Medulla oblongata (tissue), 1 donor: ENCODE results near the gene ASTN2.

Experiments
- DNase-seq: peaks from one replicate; pipeline ENCODE4 v3.0.0-alpha.2; 2015; ENCODE audit errors: extremely low spot score

Gene ASTN2

DNA sequence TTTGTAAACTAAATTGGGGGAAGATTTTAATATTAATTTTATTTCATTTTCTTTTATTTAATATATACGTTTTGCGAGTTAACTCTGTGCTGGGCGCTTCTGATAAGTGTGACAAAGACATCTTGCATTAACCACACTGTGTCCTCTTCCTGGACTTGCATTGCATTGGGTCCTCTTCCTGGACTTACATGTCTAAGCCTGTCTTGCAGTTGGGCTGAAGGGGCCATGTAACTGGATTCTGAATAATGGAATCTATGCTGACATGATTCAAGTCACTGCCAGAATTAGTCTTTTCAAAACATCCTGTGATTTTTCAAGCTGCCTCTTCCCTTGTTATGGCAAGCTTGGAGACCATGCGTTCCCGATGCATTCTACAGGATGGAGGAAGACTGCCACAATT, 605.2 kb downstream of the ASTN2 start:
- no peak for DNase-seq

DNA sequence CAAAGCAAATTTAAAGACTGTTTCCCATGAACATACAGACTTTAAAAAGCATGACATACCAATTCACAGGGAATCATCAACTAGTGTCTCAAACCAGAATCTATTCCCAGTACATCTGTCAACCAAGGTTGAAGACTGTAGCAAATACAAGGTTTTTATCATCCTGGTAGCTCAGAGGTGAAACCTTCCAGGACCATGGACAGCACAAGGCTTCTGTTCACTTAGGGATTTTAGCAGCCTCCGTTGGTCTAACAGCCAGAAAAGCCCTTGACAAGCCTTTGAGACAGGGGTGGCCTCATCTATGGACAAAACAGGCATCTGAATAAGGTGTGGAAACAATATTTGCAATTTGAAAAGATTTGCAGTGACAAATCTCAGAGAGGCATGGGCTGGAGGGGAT, 608.8 kb downstream of the ASTN2 start:
- DNase-seq = no peak

DNA sequence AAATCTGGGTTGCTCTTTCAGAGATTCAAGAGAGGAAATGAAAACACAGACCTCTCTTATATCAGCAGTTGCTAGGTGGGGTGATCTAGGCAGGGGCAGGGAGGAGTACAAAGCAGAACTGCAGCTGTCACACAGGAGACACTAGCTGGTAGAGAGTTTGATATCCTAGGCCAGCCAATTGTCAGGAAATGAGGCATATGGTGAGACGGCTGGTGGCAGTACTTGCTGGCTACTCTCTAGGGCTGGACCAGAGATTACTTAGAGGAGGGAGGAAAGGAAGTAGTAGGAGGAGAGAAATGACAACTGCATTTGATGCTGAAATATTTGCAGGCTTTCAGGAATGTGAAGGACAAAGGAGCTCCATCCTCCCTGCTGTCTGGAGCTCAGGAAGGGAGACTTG, 614.0 kb downstream of the ASTN2 start:
- peak; percentile 21 for DNase-seq

GRCh38 chr9:116800074-116800473, 614.8 kb downstream of the ASTN2 start:
- DNase-seq = no peak

DNA sequence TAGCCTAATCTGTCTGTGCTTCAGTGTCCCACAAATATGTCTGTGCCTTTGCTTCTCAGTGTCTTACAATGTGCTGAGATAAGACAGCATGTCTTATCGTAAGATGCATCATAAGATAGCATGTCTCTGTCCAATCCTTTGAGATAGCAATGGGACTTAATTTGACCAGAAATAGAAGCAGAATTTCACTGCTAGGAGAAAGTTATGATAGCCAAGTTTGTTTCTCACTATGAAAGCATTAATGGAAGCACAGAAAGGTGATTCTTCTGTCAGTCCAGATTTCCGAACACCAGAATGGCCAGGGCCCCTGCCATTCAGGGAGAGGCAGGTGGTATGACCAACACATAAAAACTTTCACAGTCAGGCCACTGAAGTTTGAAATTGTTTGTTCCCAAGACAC, 616.3 kb downstream of the ASTN2 start:
- no peak for DNase-seq

- peak; percentile 74 for DNase-seq
These were observed 617.6 kb downstream of the ASTN2 start for GRCh38 chr9:116797276-116797675.

DNA sequence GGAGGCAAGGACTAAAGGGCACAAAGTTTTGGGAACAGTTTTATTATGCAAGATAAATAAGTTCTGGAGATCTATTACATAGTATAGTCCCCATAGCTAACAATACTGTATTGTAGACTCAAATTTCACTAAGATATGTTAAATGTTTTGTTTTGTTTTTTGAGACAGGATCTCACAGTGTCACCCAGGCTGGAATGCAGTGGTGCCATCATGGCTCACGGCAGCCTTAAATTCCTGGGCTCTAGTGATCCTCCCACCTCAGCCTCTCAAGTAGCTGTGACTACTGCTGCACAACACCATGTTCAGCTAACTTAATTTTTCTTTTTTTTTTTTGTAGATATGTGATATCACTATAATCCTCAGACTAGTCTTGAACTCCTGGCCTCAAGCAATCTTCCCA, 618.2 kb downstream of the ASTN2 start:
- DNase-seq = no peak

DNA sequence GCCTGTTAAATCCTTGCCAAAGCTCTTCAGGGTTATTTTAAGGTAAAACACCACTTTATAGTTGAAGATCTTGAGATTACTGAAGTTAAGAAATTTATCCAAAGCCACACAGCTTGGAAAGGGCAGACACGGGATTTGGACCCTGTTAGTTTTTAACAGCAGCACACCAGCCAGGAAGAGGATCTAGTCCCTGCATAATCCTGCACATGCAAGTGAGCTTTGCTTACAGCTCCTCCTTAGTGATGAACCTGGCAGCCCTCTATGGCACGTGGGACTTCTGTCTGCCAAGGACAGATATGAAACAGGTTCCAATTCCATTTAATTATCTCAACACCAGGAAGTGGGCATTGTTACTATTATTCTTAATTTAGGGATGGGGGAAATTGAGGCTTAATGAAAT, 619.0 kb downstream of the ASTN2 start:
- DNase-seq = no peak

DNA sequence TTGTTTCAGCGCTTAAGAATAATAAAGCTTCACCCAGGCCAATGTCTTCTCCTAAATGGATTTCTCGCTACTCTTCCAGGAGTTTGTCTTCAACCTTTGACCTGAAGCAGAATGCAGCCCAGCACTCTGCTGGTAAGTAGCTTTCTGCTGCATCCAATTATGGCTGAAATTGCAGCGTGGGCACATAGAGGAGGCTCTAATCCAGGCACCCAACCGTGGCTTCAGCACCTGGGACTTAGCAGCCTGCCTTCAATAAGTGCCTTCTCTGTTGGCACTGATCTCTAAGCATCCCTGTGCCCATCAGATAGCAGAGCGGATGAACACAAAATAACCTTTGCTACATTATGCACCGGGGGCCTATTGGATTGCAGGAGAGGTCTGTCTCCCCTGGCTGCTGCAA, 622.6 kb downstream of the ASTN2 start:
- no peak for DNase-seq

DNA sequence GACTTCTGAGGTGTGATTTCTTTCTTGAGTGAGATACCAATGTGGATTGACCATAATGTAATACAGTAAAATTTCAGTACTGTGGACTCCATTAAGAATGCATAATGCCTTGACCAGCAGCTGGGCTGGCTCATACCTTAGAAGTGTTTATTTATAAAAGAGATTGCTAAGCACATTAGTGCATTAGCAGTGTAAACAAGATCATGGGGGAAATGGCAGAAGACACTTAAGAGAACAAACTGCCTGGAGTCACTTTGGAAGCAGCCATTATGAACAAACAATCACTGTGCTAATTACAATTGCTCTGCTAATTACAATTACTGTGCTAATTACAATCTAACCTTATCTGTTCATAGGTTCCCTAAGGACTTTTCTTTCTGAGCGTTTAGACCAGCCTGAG, 623.5 kb downstream of the ASTN2 start:
- DNase-seq = no peak

DNA sequence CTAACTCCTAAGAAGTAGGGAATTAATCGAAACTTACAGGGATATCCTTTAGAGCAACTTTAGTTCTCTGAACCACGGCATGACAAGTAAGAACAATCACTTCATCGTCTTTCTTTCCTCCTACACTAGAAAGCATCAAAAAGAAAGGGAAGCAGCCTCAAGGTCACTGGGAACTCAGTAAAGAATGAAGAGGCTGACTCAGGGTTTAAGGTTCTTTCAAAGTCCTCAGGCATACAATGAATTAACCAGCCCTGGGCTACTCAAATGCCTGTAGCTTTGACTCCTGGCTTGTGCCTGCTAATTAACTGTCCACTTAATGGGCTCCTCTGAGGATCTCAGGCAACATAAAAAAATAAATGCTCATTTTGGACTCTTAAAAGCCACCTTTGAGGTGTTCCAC, 625.8 kb downstream of the ASTN2 start:
- DNase-seq = no peak

DNA sequence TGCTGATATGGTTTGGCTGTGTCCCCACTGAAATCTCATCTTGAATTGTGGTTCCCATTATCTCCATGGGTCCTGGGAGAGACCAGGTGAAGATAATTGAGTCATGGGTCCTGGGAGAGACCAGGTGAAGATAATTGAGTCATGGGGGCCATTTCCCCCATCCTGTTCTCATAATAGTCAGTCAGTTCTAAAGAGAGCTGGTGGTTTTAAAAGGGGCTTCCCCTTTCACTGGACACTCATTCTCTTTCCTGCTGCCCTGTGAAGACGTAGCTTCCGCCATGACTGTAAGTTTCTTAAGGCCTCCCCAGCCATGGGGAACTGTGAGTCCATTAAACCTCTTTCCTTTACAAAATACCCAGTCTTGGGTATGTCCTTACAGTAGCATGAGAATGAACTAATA, 628.1 kb downstream of the ASTN2 start:
- no peak for DNase-seq

DNA sequence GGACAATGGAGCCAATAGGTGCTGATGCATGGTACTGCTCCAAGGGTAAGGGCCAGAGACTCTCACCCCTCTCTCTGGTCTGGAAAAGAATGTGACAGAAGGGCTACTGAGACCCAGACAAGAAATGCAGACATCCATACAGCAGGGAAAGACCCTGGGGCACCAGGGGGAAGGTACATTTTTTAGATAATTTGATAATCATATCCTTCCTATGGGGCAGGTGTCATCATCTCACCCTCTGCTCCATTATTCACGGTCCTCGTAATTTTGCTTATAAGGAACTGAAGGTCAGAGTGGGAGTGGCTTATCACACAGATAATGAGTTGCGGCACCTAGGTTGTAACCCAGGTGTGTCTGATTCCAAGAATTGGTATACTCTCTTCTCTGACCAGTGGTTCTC, 637.7 kb downstream of the ASTN2 start:
- DNase-seq = no peak

GRCh38 chr9:116774421-116775180, 640.3 kb downstream of the ASTN2 start:
- no peak for DNase-seq

DNA sequence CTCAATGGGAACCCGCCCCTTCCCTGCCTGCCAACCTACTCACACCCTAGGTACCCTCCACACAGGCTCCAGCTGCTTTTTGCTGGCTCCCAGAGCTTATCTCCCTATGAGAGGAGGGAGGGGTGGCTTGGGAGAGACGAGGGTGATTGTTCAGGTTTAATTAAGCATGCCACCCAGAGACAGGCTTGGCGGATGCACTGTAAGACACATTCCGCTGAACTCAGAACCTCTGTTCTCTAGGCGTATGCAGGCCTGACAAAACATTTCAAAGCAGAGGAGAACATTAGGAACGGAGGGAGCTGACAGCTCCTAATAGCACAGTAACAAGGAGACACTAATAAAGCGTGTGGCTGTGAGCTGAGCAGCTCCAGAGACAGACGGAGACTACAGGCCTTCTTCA, 647.6 kb downstream of the ASTN2 start:
- DNase-seq = no peak

DNA sequence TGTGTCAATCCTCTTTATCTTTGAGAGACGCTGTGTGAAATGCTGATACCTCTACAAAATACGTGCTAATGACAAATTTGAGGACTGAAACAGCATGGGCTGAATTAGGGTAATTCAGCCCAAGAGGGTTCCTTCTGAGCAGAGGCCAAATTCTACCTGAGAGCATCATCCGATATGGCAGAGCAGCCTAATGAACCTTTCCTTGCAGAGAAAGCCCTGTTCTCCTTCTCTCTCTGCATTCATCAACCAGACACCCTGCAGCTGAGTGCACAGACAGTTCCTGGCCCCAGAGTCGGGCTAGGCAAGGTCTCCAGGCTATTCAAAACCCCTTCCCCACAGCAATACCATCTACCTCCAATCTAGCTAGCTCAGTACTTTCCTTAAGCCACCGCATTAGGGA, 649.8 kb downstream of the ASTN2 start:
- no peak for DNase-seq

DNA sequence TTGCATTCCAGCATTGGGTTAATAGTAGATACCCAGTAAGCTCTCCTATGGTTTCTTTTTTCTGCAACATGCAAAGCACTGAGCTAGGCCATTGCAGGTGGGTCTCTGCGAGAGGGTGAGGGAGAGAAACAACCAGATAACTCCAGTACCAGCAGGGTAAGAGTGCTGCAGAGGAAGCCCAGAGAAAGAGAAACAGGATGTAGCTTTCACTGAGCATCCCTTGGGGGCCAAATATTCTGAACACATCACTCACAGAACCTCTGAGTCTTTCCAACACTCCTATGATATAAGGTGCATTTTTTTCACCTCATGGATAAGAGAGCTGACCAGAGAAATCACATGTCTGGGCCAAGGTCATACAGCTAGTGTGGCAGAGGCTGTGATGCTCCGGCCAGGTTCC, 651.1 kb downstream of the ASTN2 start:
- no peak for DNase-seq

DNA sequence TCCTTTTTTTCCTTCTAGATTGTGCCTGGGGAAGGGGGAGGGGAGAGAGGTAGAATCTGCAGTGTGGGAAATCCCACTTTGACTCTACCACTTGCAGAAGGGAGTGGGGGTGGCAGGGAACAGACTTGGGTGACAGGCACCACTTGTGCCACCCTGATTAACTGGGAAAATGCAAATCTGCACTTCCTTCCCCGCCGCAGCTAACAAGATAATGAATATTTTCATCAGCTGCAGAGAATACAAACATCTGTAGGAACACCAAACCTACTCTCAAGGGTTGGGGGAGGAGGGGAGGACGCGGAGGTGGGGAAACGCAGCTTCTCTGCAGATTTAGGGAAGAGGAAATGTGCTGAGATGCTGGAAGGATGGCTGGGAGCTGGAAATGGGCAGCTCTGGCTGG, 654.2 kb downstream of the ASTN2 start:
- DNase-seq = no peak

DNA sequence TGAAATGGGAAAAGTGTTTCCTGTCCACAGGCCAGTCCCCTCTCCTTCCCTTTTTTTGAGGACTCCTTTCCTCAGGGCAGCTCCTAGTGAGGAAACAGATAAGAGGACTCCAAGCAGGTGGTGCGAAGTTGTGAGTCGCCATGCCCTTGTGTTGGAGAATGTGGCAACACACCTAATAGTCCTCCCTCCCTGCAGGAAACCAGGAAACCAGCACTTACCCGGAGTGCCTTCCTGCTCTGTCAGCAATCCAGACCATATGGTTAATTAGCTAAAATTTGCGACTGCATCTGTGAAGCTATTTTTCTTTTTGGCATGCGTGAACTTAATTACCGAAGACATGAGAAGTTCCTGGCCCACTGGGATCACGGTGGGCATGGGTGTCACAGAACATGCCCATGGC, 657.8 kb downstream of the ASTN2 start:
- no peak for DNase-seq

DNA sequence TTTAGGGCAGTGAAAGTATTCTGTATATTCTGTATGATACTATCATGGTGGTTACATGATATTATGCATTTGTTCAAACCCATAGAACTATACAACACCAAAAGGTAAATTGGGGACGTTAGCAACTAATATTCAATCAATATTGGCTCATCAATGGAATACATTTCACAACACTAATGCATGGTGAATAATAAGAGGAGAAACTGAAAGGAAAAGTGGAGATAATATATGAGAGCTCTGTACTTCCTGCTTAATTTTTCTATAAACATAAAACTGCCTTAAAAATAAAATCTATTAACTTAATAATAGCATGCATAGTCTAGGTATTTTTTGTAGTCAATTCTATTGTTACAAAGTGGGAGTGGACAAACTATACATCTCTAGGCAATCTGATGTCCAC, 661.5 kb downstream of the ASTN2 start:
- no peak for DNase-seq

DNA sequence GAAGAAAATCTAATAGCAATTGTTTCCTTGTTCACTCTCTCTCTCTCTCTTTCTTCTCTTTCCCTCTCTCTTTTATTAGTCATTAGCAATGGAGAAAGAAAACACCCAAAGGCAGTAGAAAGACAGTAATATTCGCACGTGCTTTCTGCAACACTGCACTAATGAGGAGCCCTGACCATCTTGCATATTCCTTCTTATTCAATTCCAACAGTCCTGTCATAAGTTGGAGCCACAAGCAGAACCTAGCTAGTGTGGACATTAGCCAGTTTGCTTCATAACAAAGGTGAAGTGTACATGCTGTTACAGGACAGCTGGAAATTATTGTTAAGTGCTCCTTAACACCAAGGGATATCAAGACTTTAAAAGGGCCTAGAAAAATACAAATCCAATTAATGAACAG, 664.3 kb downstream of the ASTN2 start:
- no peak for DNase-seq

- DNase-seq = no peak
These were observed 665.1 kb downstream of the ASTN2 start for GRCh38 chr9:116749772-116750171.

DNA sequence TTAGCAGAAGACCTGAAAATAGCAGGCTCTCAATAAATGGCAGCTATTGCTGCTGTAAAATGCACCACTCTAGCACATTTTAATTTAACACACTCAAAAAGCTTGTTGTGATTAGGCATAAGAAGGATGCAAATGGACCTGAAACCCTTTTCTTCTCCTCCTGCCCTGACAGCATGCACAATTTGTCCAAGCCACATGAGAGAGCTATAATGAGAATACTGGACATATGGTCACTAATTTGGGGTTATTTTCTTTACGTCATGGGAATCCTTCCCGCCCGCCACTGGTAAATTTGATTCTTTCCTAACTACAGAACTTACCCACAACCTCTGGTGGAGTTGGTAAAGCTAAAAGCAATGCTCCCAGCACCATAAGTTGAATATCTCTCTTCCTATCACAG, 665.7 kb downstream of the ASTN2 start:
- DNase-seq = no peak

DNA sequence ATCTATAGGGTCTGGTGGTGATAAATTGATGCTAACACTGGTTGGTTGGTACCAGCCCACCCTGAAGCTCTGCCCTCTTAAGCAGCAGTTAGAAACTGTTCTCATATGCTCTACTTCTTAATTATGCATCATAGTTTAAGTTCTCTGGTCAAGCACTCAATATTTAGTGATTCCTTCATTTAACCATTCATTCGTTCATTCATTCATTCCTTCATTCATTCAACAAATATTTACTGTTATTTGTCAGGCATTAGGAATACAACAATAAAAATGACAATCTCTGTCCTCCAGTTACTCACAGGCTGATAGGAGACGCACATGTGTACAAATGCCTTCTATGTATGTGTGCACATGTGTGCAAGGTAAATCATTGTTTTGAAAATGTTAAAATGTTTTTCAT, 673.1 kb downstream of the ASTN2 start:
- DNase-seq = no peak
